LNCaP clone FGC (cell line): ENCODE results near the gene RELA.

Experiments used
- DNase-seq: peaks from one replicate; pipeline ENCODE4 v3.0.0-alpha.2; 2011; ENCODE audit warnings: low read depth
- H3K4me3 ChIP-seq: 2 replicates; pipeline ENCODE4 v1.5.1; 2011; ENCODE audit warnings: mild to moderate bottlenecking, low read depth, low read length, control low read depth
- TF ChIP-seq, protein P1 (sequence below): IDR thresholded peaks from 2 replicates; pipeline ENCODE4 v1.5.1; 2012; ENCODE audit warnings: mild to moderate bottlenecking; ENCODE audit not compliant: control insufficient read depth, insufficient read depth; ENCODE audit errors: extremely low read depth

The RELA gene

GRCh38 chr11:65604258-65604657, 58.5 kb downstream of the RELA start:
- TF ChIP-seq, protein P1, sequence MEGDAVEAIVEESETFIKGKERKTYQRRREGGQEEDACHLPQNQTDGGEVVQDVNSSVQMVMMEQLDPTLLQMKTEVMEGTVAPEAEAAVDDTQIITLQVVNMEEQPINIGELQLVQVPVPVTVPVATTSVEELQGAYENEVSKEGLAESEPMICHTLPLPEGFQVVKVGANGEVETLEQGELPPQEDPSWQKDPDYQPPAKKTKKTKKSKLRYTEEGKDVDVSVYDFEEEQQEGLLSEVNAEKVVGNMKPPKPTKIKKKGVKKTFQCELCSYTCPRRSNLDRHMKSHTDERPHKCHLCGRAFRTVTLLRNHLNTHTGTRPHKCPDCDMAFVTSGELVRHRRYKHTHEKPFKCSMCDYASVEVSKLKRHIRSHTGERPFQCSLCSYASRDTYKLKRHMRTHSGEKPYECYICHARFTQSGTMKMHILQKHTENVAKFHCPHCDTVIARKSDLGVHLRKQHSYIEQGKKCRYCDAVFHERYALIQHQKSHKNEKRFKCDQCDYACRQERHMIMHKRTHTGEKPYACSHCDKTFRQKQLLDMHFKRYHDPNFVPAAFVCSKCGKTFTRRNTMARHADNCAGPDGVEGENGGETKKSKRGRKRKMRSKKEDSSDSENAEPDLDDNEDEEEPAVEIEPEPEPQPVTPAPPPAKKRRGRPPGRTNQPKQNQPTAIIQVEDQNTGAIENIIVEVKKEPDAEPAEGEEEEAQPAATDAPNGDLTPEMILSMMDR: no peak
- DNase-seq: no peak
- no peak overlapping the region for H3K4me3 ChIP-seq
